T-helper 2 cell treated with Interferon-gamma antibody and Interleukin-4, amounts not matched to agents 5 μg/mL and 100 μg/mL, for 36 hours (primary cell): ENCODE results near the gene RGS12.

ENCODE experiments used
- DNase-seq: peaks from one replicate; pipeline ENCODE4 v3.0.0; 2021; ENCODE audit warnings: low spot score
- H3K27ac Mint-ChIP-seq: one replicate; pipeline ENCODE4 v1.8.0; 2021; ENCODE audit warnings: mild to moderate bottlenecking, mixed read lengths
- H3K27me3 Mint-ChIP-seq: one replicate; pipeline ENCODE4 v1.8.0; 2021; ENCODE audit warnings: low read depth, mixed read lengths
- H3K36me3 Mint-ChIP-seq: one replicate; pipeline ENCODE4 v1.8.0; 2021; ENCODE audit warnings: low read depth, mixed read lengths
- H3K4me1 Mint-ChIP-seq: one replicate; pipeline ENCODE4 v1.8.0; 2021; ENCODE audit warnings: low read depth, mixed read lengths
- H3K4me3 Mint-ChIP-seq: one replicate; pipeline ENCODE4 v1.8.0; 2022; ENCODE audit warnings: mild to moderate bottlenecking, moderate library complexity, mixed read lengths
- H3K9me3 Mint-ChIP-seq: one replicate; pipeline ENCODE4 v1.8.0; 2021; ENCODE audit warnings: mixed read lengths

Gene RGS12

DNA sequence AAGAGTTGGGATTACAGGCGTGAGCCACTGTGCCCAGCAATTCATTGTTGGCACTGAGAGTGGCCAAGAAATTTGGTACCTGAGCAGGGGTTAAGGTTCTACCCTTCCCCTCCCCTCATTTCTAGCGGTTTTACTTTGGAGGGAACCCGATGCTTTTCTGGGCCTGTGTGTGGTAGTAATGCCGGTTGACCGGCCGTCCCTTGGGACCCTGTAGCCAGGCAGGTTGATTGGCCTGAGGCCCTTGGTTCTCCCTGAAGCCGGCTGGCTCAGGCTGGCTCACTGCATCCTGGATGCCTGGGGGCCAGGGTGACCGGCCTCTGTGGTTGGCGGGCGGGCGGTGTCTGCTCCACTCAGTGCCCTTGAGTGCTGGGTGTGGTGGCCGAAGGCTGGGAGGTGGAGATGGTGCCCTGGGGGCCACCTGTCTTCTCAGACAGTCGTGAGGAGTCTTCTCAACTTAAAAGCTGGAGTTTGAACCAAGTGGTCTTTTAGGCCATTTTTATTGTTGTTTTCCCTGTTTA lies 45.6 kb downstream of the RGS12 start:
- Mint-ChIP-seq H3K4me1 (peaks cover 7% of the 10 kb centered on the region), H3K36me3 (no peaks in the 10 kb centered on the region), H3K27me3 (peaks cover 2% of the 10 kb centered on the region), H3K27ac (no peak overlapping the region), H3K9me3 (no peaks in the 10 kb centered on the region), H3K4me3 (no peak overlapping the region)
- DNase-seq: peak; percentile 1

DNA sequence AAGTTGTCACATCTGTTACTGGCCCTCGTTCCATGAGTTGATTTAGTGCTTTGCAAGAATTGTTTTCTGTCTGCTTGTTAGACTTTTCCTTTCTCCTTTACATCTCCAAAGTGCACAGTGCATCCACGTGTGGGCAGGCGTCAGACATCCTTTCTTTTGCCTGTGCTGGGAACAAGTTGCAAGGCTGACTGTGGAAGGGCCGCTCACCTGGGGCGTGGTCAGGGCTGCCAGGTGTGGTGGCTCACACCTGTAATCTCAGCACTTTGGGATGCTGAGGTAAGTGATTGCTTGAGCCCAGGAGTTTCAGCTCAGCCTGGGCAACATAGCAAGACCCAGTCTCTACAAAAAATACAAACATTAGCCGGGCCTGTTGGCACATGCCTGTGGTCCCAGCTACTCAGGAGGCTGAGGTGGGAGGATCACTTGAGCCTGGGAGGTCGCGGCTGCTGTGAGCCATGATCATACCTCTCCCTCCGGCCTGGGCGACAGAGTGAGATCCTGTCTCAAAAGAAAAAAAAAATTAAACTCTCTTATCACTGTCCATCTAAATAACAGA lies 46.2 kb downstream of the RGS12 start:
- Mint-ChIP-seq H3K36me3 (no peaks in the 10 kb centered on the region), H3K4me1 (peaks cover 7% of the 10 kb centered on the region), H3K4me3 (no peak overlapping the region), H3K27me3 (peaks cover 2% of the 10 kb centered on the region), H3K27ac (no peak overlapping the region), H3K9me3 (no peaks in the 10 kb centered on the region)
- peak; percentile 2 for DNase-seq

DNA sequence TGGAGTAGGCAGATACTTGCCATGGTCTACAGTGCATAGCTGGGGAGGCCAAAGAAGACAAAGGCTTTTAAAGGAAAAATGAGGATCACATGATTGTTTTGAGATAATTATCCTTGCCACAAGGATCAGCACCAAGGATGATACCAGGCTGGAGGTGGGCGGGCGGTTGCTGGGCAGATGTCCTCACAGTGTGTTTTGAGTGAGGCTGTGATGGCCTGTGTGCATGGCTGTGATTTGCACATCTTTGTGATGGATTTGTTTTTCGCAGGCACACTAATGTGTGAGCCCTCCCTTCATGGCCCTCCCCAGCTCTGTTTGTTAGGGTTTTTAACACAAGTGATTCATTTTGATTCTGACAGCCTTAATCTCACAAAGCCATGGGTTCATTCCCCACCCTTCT lies 46.8 kb downstream of the RGS12 start:
- Mint-ChIP-seq H3K4me3 (no peak overlapping the region), H3K36me3 (no peaks in the 10 kb centered on the region), H3K9me3 (no peaks in the 10 kb centered on the region), H3K4me1 (peaks cover 7% of the 10 kb centered on the region), H3K27me3 (peaks cover 2% of the 10 kb centered on the region), H3K27ac (no peak overlapping the region)
- DNase-seq: peak; percentile 1

DNA sequence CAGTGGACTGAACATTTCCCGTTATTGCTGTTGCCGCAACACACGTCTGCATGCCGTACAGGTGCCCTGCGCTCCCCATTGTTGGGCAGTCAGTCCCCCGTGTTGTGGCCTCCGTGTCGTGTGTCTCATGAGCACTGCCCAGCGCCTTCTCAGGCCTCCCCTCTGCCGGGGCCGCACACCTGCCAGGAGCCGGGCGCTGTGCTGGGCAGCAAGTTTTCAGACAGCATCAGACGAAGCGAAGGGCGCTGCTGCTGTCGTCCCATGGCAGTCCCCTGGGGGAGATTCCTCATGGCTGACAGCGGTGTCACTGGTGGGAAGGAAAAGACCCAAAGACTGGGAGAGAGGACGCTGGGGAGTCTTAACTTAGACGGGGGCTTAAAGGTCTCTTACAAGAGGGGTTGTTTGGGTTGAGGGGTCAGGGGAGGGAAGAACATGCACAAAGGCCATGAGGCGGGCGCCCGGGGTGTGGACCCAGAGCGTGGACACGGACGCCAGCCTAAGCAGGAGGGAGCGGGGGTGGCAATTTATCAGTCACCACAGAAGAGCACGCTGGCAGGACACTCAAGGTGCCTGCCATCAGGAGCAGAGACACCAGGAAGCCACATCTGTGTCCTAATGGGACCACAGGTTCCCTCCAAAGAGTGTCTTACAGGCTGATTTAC lies 47.3 kb downstream of the RGS12 start:
- no peaks in the 10 kb centered on the region for H3K9me3 Mint-ChIP-seq
- H3K27me3 Mint-ChIP-seq: no peaks in the 10 kb centered on the region
- peaks cover 5% of the 10 kb centered on the region for H3K4me1 Mint-ChIP-seq
- no peak overlapping the region for H3K27ac Mint-ChIP-seq
- no peak overlapping the region for H3K4me3 Mint-ChIP-seq
- DNase-seq: peak; percentile 2
- H3K36me3 Mint-ChIP-seq: no peaks in the 10 kb centered on the region

DNA sequence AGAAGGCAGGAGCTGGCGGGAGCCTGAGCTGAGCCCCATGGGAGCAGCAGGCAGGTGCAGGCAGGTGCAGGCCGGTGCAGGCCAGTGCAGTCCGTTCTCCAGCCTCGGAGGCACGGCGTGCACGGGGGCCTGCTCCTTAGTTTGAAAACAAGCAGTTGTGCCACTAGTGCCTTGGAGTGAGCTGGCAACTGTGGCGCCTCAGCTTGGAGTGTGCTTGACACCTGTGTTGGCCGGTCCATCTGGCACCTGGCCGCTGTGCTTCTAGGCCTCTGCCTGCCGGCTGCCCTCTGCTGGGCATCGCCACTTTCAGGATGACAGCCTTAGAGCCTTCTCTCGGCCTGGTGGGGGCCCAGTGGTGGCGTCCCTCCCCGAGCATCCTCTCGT lies 47.9 kb downstream of the RGS12 start:
- Mint-ChIP-seq H3K36me3 (no peaks in the 10 kb centered on the region), H3K4me3 (no peak overlapping the region), H3K27me3 (no peaks in the 10 kb centered on the region), H3K9me3 (no peaks in the 10 kb centered on the region), H3K4me1 (peaks cover 5% of the 10 kb centered on the region), H3K27ac (no peak overlapping the region)
- DNase-seq: no peak

DNA sequence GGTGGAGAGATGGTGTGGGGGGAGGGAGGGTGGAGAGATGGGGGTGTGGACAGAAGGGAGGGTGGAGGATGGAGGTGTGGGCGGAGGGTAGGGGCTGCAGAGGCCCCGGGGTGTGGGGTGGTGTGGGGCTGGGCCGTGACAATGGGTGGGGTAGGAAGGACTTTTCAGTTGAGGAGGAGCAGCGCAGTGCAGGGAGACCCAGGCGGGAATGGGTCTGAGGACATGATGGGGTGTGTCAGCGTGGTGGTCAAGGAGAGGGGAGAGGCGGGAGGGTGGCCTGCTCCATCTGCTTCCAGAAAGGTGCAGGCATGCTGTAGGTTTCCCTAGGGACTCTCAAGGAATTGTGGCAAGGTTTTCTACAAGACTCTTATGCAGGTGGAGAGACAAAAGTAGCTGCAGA lies 48.9 kb downstream of the RGS12 start:
- Mint-ChIP-seq H3K4me1 (peaks cover 13% of the 10 kb centered on the region), H3K27ac (no peak overlapping the region)
- no peak for DNase-seq

DNA sequence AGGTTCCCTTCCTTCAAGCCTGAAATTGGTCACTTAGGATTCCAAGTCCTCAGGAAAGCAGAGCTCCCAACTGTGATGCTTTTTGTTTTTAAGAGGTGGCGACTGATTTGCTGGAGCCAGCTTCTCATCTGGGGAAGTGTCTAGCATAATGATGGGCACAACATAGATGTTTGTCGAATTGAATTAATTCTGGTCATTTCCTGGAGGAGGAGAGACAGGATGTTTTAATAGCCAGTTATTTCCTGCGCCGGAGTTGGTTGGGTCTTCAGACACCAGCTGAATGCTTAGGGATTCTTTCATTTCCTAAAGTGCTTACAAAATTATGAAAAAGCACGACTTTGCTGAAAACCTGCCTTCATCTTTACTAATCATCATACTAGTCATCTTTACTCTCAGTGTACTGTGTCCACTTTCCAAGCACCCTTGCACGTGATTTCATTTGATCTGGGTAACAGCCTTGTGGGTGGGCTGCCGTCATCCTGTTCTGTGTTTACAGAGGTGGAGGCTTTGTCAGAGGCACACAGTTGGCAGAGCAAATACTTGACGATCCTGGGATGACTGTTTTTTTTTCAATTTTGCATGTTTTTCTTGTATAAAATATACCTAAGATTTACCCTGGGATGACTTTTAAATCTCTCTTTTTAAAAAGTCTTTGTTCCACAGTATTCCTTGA lies 49.5 kb downstream of the RGS12 start:
- Mint-ChIP-seq H3K4me3 (no peak overlapping the region), H3K9me3 (no peaks in the 10 kb centered on the region), H3K27me3 (no peaks in the 10 kb centered on the region), H3K27ac (no peak overlapping the region), H3K4me1 (peaks cover 13% of the 10 kb centered on the region), H3K36me3 (no peaks in the 10 kb centered on the region)
- DNase-seq: peak; percentile 3

More for the DNA sequence above, 48.9 kb downstream of the RGS12 start:
- Mint-ChIP-seq H3K36me3 (no peaks in the 10 kb centered on the region), H3K4me3 (no peak overlapping the region), H3K9me3 (no peaks in the 10 kb centered on the region), H3K27me3 (no peaks in the 10 kb centered on the region)
